ENCODE measurements around the gene COL6A5.

GRCh38 chr3:130428871-130429712, 83.6 kb downstream of the COL6A5 start:
- TF ChIP-seq, protein P1, sequence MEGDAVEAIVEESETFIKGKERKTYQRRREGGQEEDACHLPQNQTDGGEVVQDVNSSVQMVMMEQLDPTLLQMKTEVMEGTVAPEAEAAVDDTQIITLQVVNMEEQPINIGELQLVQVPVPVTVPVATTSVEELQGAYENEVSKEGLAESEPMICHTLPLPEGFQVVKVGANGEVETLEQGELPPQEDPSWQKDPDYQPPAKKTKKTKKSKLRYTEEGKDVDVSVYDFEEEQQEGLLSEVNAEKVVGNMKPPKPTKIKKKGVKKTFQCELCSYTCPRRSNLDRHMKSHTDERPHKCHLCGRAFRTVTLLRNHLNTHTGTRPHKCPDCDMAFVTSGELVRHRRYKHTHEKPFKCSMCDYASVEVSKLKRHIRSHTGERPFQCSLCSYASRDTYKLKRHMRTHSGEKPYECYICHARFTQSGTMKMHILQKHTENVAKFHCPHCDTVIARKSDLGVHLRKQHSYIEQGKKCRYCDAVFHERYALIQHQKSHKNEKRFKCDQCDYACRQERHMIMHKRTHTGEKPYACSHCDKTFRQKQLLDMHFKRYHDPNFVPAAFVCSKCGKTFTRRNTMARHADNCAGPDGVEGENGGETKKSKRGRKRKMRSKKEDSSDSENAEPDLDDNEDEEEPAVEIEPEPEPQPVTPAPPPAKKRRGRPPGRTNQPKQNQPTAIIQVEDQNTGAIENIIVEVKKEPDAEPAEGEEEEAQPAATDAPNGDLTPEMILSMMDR (IDR thresholded peaks at IDR 0.05): no peak
- TF ChIP-seq POLR2A (IDR thresholded peaks at IDR 0.05): no peak
